AG04450 (cell line): Measurements from ENCODE around the gene CST5. TPM values are rescaled to one million over a fixed set of nuclear protein-coding genes. Genes with fewer than 3 reads are reported as not detected.

Experiments used
- CTCF ChIA-PET: fragments of 300-600, 350-600 bp; formaldehyde crosslinking; extraction: SDS; loops from one replicate; lab custom pipeline; 2022; ENCODE audit warnings: antibody characterized with exemption, inconsistent platforms; lab: Charles Lee
- POLR2A ChIA-PET: fragments of 350-600 bp; formaldehyde crosslinking; extraction: SDS; loops from one replicate; lab custom pipeline; 2021; ENCODE audit warnings: antibody characterized with exemption, inconsistent platforms; lab: Yijun Ruan, JAX
- DNase-seq: peaks from one replicate; pipeline ENCODE4 v3.0.0-alpha.2; 2011; ENCODE audit warnings: low read depth, low spot score
- H3K27ac ChIP-seq: one replicate; pipeline ENCODE4 v1.5.1; 2012; ENCODE audit warnings: low read depth, low read length, control low read depth
- H3K27me3 ChIP-seq: one replicate; pipeline ENCODE4 v1.6.0; 2012; ENCODE audit warnings: low read length; ENCODE audit not compliant: control insufficient read depth, insufficient read depth
- H3K4me3 ChIP-seq: 2 replicates; pipeline ENCODE4 v1.5.1; 2011; ENCODE audit warnings: mild to moderate bottlenecking, low read depth, low read length, control low read depth
- H3K9me3 ChIP-seq: 2 replicates; pipeline ENCODE4 v1.5.1; 2012; ENCODE audit warnings: low read length; ENCODE audit not compliant: control insufficient read depth, insufficient read depth
- polyA plus RNA-seq: library from polyadenylated mRNA; depleted of rRNA; stranded (reverse); fragments of >200 nt; gene quantifications from 2 replicates; pipeline ENCODE4 v1.2.3, GENCODE V29; 2011
- TF ChIP-seq, protein P1 (sequence below): IDR thresholded peaks from 2 replicates; pipeline ENCODE4 v1.5.1; 2011; ENCODE audit warnings: low read depth, low read length, control low read depth, inconsistent platforms

Gene CST5
- polyA plus RNA-seq, 1 experiment = not detected

DNA sequence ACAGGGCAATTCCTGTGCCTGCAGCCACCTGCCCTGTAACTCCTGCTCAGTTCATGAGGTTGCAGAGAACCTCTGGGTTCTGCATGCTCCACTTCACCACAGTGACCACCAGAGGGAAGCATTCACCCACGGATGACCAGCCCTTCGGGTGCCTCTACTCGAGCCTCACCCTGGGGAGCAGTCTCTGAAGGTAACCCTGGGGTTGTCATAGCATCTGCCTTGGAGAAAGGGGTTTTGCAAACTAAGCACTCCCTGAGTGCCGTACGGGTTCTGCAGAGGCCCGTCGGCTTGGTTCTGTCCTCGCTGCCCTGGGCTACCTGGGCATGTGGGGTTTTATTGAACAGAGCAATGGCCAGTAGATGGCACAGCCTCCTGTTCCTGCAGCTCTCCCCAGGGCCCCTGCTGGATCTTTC is 10.2 kb upstream of the CST5 start:
- H3K9me3 ChIP-seq = no peaks in the 10 kb centered on the region
- H3K27me3 ChIP-seq = no peaks in the 10 kb centered on the region
- POLR2A ChIA-PET = no interaction called here
- DNase-seq = peak; percentile 2
- TF ChIP-seq, protein P1, sequence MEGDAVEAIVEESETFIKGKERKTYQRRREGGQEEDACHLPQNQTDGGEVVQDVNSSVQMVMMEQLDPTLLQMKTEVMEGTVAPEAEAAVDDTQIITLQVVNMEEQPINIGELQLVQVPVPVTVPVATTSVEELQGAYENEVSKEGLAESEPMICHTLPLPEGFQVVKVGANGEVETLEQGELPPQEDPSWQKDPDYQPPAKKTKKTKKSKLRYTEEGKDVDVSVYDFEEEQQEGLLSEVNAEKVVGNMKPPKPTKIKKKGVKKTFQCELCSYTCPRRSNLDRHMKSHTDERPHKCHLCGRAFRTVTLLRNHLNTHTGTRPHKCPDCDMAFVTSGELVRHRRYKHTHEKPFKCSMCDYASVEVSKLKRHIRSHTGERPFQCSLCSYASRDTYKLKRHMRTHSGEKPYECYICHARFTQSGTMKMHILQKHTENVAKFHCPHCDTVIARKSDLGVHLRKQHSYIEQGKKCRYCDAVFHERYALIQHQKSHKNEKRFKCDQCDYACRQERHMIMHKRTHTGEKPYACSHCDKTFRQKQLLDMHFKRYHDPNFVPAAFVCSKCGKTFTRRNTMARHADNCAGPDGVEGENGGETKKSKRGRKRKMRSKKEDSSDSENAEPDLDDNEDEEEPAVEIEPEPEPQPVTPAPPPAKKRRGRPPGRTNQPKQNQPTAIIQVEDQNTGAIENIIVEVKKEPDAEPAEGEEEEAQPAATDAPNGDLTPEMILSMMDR = peak; percentile 67
- H3K4me3 ChIP-seq = no peak overlapping the region
- CTCF ChIA-PET = interaction anchor here (1.0 to 1.2 kb wide), 2 partner anchors 9 to 1028 kb away, joined by 3 to 5 read pairs; no protein-coding TSS in a partner anchor
- no peak overlapping the region for H3K27ac ChIP-seq

DNA sequence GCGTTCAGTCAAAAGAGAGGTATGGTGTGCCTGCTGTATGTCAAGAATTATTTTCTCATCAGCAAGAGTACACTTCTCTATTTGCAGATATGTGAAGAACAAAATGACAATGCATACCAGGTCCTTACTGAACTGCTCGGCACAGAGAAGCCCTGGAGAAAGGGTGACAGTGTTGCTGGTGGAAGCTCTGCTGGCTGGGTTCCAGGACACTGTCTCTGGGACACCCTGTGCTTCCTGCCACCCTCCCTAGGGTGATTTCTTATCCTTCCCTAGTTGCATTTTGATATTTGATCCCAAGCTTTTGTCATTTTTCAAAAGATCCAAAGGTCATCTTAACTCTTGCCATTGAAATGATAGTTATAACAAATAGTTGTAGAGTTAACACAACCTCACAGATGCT is 8.3 kb upstream of the CST5 start:
- POLR2A ChIA-PET = no interaction called here
- TF ChIP-seq, protein P1 = no peak
- no peak for DNase-seq
- no peak overlapping the region for H3K27ac ChIP-seq
- CTCF ChIA-PET = interaction anchor here (1.2 kb wide), 1 partner anchor 446 kb away, joined by 3 read pairs; no protein-coding TSS in a partner anchor
- H3K27me3 ChIP-seq = no peaks in the 10 kb centered on the region
- H3K9me3 ChIP-seq = no peaks in the 10 kb centered on the region
- no peak overlapping the region for H3K4me3 ChIP-seq

DNA sequence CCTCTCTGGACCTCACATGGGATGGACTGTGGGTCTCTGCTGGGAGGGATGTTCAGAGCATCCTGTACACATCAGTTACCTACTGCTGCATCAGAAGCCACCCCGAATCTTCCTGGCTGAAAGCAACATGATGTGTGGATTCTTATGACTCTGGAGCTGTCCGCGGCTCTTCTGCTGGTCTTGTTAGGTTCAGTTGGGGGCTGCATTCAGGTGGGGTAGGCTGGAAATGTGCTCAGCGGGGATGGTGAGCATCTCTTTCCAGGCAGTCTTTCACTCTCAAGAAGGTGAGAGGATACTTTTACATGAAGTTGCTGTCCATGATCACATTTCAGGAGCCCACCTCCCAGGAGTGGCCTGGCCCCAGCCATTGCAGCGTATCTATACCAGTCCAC is 5.2 kb upstream of the CST5 start:
- Histone ChIP-seq H3K27ac (no peak overlapping the region), H3K4me3 (no peak overlapping the region), H3K9me3 (no peaks in the 10 kb centered on the region), H3K27me3 (no peaks in the 10 kb centered on the region)
- DNase-seq = no peak
- ChIA-PET POLR2A (no interaction called here), CTCF (no interaction called here)
- TF ChIP-seq, protein P1 = no peak

DNA sequence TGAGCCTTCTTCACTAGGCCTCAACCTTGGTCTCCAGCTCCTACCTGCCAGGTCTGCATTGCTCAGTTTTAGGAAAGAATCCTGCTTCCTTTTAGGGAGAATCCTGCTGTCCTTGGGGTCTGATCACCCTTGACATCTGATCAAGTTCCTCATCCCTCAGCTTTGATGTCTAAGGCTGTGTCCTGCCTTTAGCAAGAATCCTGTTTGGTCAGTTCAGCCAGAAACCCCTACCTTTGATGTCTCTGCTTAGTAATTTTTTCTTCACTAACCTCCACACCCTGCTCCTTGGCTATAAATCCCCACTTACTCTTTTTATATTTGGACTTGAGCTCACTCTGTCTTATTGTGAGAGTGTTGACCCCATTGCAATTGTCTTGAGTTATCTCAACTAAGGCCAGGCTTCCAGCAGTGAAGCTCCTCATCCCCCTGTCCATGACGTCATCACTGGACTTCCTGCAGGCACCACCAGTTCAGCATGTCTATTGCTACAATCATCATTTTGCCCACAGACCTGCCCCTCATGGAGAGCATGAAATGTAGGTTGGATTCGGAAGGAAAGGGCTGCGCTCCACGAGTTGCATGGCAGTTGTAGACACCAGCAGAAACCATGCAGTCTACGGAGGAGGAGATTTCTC is 4.7 kb upstream of the CST5 start:
- H3K27me3 ChIP-seq = no peaks in the 10 kb centered on the region
- no peak for DNase-seq
- ChIA-PET POLR2A (no interaction called here), CTCF (no interaction called here)
- TF ChIP-seq, protein P1 = no peak
- H3K4me3 ChIP-seq = no peak overlapping the region
- H3K9me3 ChIP-seq = no peaks in the 10 kb centered on the region
- H3K27ac ChIP-seq = no peak overlapping the region

DNA sequence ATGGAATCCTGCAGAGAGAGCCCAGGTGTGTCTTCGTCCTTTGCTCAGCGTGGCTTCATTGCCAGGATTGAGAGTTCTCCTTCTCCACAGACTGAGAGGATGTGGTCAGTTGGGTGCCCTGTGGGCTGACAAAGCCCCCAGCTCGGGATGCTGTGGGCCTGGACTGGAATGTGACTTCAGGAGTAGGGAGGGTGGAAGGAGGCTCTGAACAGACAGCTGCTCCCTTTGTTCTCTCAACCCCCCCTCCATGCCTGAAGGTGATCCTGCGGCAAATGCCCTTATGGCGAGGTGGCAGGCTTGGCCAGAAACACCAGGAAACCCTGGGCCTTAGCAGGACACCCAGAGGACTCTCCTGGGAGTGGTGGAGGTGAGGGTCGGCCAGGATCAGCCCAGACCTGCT is 1.8 kb upstream of the CST5 start:
- no peak for DNase-seq
- H3K9me3 ChIP-seq = no peaks in the 10 kb centered on the region
- no peak overlapping the region for H3K4me3 ChIP-seq
- no peak overlapping the region for H3K27ac ChIP-seq
- ChIA-PET CTCF (interaction anchor here (1.4 kb wide), 1 partner anchor 8 kb away, joined by 3 read pairs; no protein-coding TSS in a partner anchor), POLR2A (no interaction called here)
- TF ChIP-seq, protein P1 = no peak
- H3K27me3 ChIP-seq = no peaks in the 10 kb centered on the region
